Natural killer cell treated with Interleukin-12 subunit alpha and Interleukin-12 subunit beta and Interleukin-15 and Interleukin-18, amount 100 ng/mL, for 72 hours (primary cell): ENCODE measurements around the gene IFI16. TPM values are rescaled to one million over a fixed set of nuclear protein-coding genes. Genes with fewer than 3 reads are reported as not detected.
A peak's percentile ranks its signal among the peaks of the same experiment; 100 is the strongest.

Source experiments
- ATAC-seq, 2 donors: fragments of 150-1000 bp; cut with Tn5 transposase in 1 of 2; sonication (Bioruptor Pico), chemical (Tn5 transposase) in 1 of 2; 2 replicates each; pipeline ENCODE4 v1.10.0; 2021
- DNase-seq: peaks from one replicate; pipeline ENCODE4 v3.0.0; 2022; ENCODE audit warnings: low spot score
- H3K27ac Mint-ChIP-seq, 2 donors: 1 replicate in 1 of 2; 2 replicates in 1 of 2; pipeline ENCODE4 v1.8.0; 2022; ENCODE audit warnings: mixed read lengths in 2 of 2, mild to moderate bottlenecking in 1 of 2, moderate library complexity in 1 of 2
- H3K27me3 Mint-ChIP-seq, 2 donors: 1 replicate in 1 of 2; 2 replicates in 1 of 2; pipeline ENCODE4 v1.8.0; 2022; ENCODE audit warnings: mixed read lengths in 2 of 2
- H3K36me3 Mint-ChIP-seq: one replicate; pipeline ENCODE4 v1.8.0; 2022; ENCODE audit warnings: mixed read lengths
- H3K4me1 Mint-ChIP-seq, 2 donors: 1 replicate in 1 of 2; 2 replicates in 1 of 2; pipeline ENCODE4 v1.8.0; 2022; ENCODE audit warnings: low read depth in 2 of 2, mixed read lengths in 2 of 2, mild to moderate bottlenecking in 1 of 2
- H3K4me3 Mint-ChIP-seq: one replicate; pipeline ENCODE4 v1.8.0; 2022; ENCODE audit warnings: mixed read lengths
- H3K9me3 Mint-ChIP-seq: 2 replicates; pipeline ENCODE4 v1.8.0; 2022; ENCODE audit warnings: mixed read lengths
- total RNA-seq, 2 donors: library from RNA; stranded (reverse); gene quantifications; one replicate each; pipeline ENCODE4 v1.2.3, GENCODE V29; 2022

The IFI16 gene
- total RNA-seq, 2 donors from 2014 or later = 186 to 228 TPM

GRCh38 chr1:159079525-159079924, 69.8 kb downstream of the IFI16 start:
- H3K36me3 Mint-ChIP-seq = no peaks in the 10 kb centered on the region
- peak overlapping the region in 1 of 2 donors; percentile 9 for H3K27ac Mint-ChIP-seq
- H3K4me1 Mint-ChIP-seq = peaks cover 19 to 28% of the 10 kb centered on the region in 2 donors
- peaks cover 7 to 23% of the 10 kb centered on the region in 2 donors for H3K27me3 Mint-ChIP-seq
- DNase-seq (no peak), ATAC-seq (no peak)
- H3K9me3 Mint-ChIP-seq = no peaks in the 10 kb centered on the region
- H3K4me3 Mint-ChIP-seq = no peak overlapping the region

DNA sequence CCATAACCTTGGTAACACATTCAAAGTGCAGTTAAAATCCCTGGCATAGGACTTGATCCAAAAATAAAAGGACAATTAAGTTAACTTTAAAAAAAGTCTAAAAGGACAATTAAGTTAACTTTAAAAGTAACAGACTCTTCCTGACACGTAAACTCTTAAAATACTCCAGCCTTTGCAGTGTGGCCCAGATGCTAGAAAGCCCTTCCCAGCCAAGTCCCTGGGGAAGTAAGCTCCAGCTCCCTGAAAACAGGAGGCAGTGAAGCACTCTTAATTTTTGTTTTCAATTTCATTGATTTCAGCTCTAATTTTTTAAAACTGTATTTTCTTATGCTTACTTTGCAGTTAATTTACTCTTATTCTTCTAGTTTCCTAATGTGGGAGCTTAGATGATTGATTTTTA, 71.9 kb downstream of the IFI16 start:
- Mint-ChIP-seq H3K27ac (no peak overlapping the region), H3K9me3 (no peaks in the 10 kb centered on the region), H3K36me3 (no peaks in the 10 kb centered on the region), H3K27me3 (peaks cover 7 to 23% of the 10 kb centered on the region in 2 donors), H3K4me3 (no peak overlapping the region), H3K4me1 (peaks cover 16 to 18% of the 10 kb centered on the region in 2 donors)
- DNase-seq = no peak
- ATAC-seq = no peak

DNA sequence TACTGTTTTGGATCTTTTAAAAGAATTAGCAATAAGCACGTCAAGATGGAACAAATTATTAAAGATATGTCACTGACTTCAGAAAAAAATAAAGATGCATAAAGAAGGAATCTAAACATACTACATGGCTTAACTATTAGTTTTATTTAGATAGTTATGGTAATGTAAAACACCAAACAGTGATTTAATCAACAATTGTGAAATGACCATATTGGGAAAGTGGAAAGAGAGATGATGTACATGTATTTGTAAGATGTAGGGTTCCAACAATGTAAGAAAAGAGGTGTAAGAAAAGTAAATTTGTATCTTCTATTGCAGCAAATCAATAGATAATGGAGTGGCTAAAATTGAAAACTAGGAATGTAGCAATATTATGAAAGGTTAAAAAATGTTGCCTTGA, 73.3 kb downstream of the IFI16 start:
- Mint-ChIP-seq H3K4me1 (peaks cover 2 to 10% of the 10 kb centered on the region in 2 donors), H3K27ac (no peak overlapping the region), H3K9me3 (no peaks in the 10 kb centered on the region), H3K36me3 (no peaks in the 10 kb centered on the region), H3K27me3 (peaks cover 7 to 26% of the 10 kb centered on the region in 2 donors), H3K4me3 (no peak overlapping the region)
- DNase-seq (no peak), ATAC-seq (no peak)

- DNase-seq = no peak
Observed at GRCh38 chr1:159084152-159084551, 74.4 kb downstream of the IFI16 start.

GRCh38 chr1:159084867-159085266, 75.2 kb downstream of the IFI16 start:
- peaks cover 2 to 20% of the 10 kb centered on the region in 2 donors for H3K4me1 Mint-ChIP-seq
- H3K4me3 Mint-ChIP-seq = no peak overlapping the region
- no peak overlapping the region for H3K27ac Mint-ChIP-seq
- no peaks in the 10 kb centered on the region for H3K36me3 Mint-ChIP-seq
- no peaks in the 10 kb centered on the region for H3K9me3 Mint-ChIP-seq
- DNase-seq (no peak), ATAC-seq (no peak)
- peaks cover 7 to 18% of the 10 kb centered on the region in 2 donors for H3K27me3 Mint-ChIP-seq

More at GRCh38 chr1:159084152-159084551, 74.4 kb downstream of the IFI16 start:
- no peak overlapping the region for H3K27ac Mint-ChIP-seq
- no peak overlapping the region for H3K4me3 Mint-ChIP-seq
- peaks cover 7 to 22% of the 10 kb centered on the region in 2 donors for H3K27me3 Mint-ChIP-seq
- peaks cover 2 to 12% of the 10 kb centered on the region in 2 donors for H3K4me1 Mint-ChIP-seq
- no peak for ATAC-seq
- H3K36me3 Mint-ChIP-seq = no peaks in the 10 kb centered on the region
- H3K9me3 Mint-ChIP-seq = no peaks in the 10 kb centered on the region

DNA sequence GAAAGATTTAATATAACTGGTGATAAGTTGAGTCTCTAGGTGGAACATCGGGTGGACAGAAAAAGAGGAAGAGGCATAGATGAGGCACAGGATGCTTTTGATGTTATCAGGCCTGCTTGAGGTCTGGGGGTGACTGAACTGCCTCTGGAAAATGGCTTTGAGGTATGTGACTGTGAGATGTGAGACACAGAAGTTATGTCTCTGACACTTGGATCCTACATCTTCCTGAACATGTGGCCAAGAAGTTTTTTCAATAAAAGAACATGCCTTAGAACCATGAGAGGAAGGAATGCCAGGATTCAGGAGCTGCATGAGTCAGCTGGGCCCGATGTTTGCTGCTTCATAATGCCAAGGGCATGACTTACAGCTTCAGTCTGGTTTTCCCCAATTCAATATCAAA, 78.3 kb downstream of the IFI16 start:
- ATAC-seq (no peak), DNase-seq (no peak)
- Mint-ChIP-seq H3K4me3 (no peak overlapping the region), H3K27ac (peak overlapping the region; percentile 48 to 87), H3K27me3 (peaks cover 0 to 8% of the 10 kb centered on the region in 2 donors), H3K4me1 (peaks cover 19 to 48% of the 10 kb centered on the region in 2 donors), H3K36me3 (no peaks in the 10 kb centered on the region), H3K9me3 (no peaks in the 10 kb centered on the region)

GRCh38 chr1:159088546-159089183, 79.0 kb downstream of the IFI16 start:
- Mint-ChIP-seq H3K4me3 (no peak overlapping the region), H3K36me3 (no peaks in the 10 kb centered on the region), H3K27ac (peak overlapping the region; percentile 48 to 87), H3K27me3 (peaks cover 0 to 7% of the 10 kb centered on the region in 2 donors), H3K9me3 (no peaks in the 10 kb centered on the region), H3K4me1 (peaks cover 20 to 50% of the 10 kb centered on the region in 2 donors)
- no peak for DNase-seq
- ATAC-seq = no peak

DNA sequence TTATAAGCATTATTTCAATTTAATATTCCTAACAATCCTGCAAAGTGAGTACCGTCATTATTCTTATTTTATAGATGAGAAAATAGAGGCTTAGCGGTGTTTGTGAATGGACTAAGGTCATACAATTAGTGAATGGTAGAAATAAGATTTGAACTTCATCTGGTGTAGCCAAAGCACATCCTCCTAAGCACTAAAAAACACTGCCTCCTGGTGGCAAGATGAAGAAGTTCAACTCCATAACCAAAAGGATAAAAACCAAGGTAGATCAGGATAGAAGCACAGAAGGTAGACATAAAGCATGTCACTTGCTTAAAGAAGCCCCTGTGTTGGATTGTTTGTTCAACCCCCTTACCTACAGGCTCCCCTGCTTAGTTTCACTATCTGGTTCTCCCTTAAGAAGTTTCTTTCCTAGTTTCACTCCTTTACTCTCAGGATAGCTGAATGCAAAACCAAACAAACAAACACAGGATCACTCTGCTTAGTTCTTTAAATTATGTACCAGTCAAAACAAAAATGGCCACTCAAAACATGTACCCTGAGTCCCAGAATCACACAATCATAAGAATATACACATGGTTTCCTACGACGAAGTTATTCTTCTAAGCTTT, 79.6 kb downstream of the IFI16 start:
- H3K9me3 Mint-ChIP-seq = no peaks in the 10 kb centered on the region
- no peaks in the 10 kb centered on the region for H3K36me3 Mint-ChIP-seq
- H3K27ac Mint-ChIP-seq = peak overlapping the region; percentile 48 to 87
- no peak for ATAC-seq
- H3K4me1 Mint-ChIP-seq = peaks cover 20 to 50% of the 10 kb centered on the region in 2 donors
- H3K27me3 Mint-ChIP-seq = peaks cover 0 to 7% of the 10 kb centered on the region in 2 donors
- H3K4me3 Mint-ChIP-seq = no peak overlapping the region
- DNase-seq = no peak

- Mint-ChIP-seq H3K36me3 (no peaks in the 10 kb centered on the region), H3K4me1 (peaks cover 20 to 50% of the 10 kb centered on the region in 2 donors)
- no peak for ATAC-seq
Observed at GRCh38 chr1:159090286-159091179, 80.8 kb downstream of the IFI16 start.

GRCh38 chr1:159091180-159091560, 81.5 kb downstream of the IFI16 start:
- DNase-seq (no peak), ATAC-seq (no peak)
- Mint-ChIP-seq H3K27ac (peak overlapping the region; percentile 87), H3K36me3 (no peaks in the 10 kb centered on the region), H3K27me3 (peaks cover 0 to 7% of the 10 kb centered on the region in 2 donors), H3K9me3 (no peaks in the 10 kb centered on the region), H3K4me1 (peaks cover 20 to 50% of the 10 kb centered on the region in 2 donors), H3K4me3 (peak overlapping the region; percentile 61)

More at GRCh38 chr1:159090286-159091179, 80.8 kb downstream of the IFI16 start:
- peak overlapping the region; percentile 53 for H3K4me3 Mint-ChIP-seq
- H3K9me3 Mint-ChIP-seq = no peaks in the 10 kb centered on the region
- peaks cover 0 to 7% of the 10 kb centered on the region in 2 donors for H3K27me3 Mint-ChIP-seq
- no peak for DNase-seq
- H3K27ac Mint-ChIP-seq = peak overlapping the region; percentile 87

DNA sequence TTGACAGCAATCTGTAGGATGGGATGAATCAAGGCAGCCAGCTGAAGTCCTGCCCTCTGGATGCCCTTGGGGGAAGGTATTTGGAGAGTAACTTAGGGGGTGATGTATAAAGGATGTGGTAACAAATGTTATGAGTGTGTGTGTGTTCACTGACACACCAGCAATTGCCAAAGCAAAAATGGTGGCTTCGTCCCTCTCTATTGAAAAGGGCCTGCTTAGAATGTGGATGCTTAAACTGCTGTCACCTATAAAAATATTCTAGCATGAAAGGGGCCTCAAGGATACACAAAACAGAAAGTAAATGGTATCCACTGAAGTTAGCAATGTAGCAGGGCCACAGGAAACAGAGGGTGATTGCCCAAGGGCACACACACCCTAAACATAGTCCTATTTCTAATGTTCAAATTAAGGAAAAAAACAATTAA, 81.9 kb downstream of the IFI16 start:
- Mint-ChIP-seq H3K9me3 (no peaks in the 10 kb centered on the region), H3K27me3 (peaks cover 0 to 7% of the 10 kb centered on the region in 2 donors), H3K4me3 (peak overlapping the region; percentile 61)

DNA sequence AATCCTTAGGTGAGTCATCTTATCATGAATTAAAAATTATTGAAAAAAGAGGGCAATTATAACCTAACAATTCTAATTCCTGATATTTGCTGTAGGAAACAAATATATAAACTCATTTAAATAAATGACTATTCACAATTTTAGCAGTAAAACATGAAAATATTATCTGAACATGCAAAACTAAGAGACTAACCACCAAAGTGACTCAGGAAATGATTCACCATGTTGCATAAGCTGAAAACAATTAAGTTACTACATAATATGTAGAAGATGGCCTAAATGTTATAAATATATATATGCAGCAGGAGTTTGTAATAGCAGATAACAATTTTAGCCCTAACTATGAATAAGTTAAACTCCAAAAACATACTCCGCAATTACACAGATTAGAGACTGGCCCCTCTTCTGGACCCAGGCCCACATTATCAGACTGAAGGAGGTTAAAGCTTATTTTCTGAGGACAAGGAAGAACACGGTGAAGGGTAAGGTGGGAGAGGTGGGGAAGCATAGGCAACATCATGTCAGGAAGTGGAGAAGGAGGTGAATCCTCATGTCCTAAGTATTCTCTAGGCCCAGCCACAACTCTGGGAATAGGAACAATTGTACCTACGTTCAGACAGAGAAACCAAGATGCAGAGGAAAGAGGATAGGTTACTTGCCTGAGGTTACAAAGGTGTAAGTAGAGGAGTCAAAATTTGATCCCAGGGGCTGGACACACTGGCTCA, 82.5 kb downstream of the IFI16 start:
- Mint-ChIP-seq H3K27me3 (peaks cover under 1 to 4% of the 10 kb centered on the region in 2 donors), H3K9me3 (no peaks in the 10 kb centered on the region), H3K4me3 (peak overlapping the region; percentile 61), H3K4me1 (peaks cover 20 to 47% of the 10 kb centered on the region in 2 donors), H3K36me3 (no peaks in the 10 kb centered on the region), H3K27ac (peak overlapping the region; percentile 87)
- ATAC-seq (peak; percentile 66 to 73), DNase-seq (no peak)

More for the DNA sequence above, 81.9 kb downstream of the IFI16 start:
- Mint-ChIP-seq H3K36me3 (no peaks in the 10 kb centered on the region), H3K4me1 (peaks cover 20 to 50% of the 10 kb centered on the region in 2 donors), H3K27ac (peak overlapping the region; percentile 87)
- DNase-seq (peak; percentile 61), ATAC-seq (peak; percentile 87 to 90)

DNA sequence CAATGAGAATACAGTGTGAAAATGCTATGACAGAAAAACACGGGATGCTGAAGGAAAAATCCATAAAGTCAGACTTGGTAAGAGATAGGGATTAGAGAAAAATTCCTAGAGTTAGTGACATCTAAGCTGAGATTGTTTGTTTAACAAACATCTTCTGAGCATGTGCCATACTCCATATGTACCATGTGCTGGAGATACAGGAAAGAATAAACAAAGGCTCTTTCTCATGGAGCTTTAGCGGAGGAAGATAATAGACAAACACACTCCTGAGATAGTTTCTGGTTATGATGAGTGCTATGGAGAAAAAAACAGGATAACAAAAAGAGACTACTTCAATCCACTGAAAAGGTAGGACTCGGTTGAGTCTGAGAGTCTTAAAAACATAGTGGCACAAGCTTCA, 88.9 kb downstream of the IFI16 start:
- Mint-ChIP-seq H3K9me3 (no peaks in the 10 kb centered on the region), H3K4me3 (no peak overlapping the region)

More for the DNA sequence above, 88.9 kb downstream of the IFI16 start:
- Mint-ChIP-seq H3K36me3 (no peaks in the 10 kb centered on the region), H3K4me1 (no peaks in the 10 kb centered on the region), H3K27ac (no peak overlapping the region), H3K27me3 (peaks cover 28 to 36% of the 10 kb centered on the region in 2 donors)
- DNase-seq (no peak), ATAC-seq (no peak)
